GM21381 (cell line): ENCODE measurements around the gene SUFU.
"Not testable (repeated sequence)": the region's sequence is repeated elsewhere in the genome, so short reads cannot be mapped to it uniquely, and the experiment has no call there.

Experiments used
- ATAC-seq: cut with Tn5 transposase; IDR thresholded peaks from one replicate; pipeline ENCODE4 v1.9.1; 2021; ENCODE audit warnings: mild to moderate bottlenecking, moderate library complexity; ENCODE audit not compliant: unreplicated experiment

SUFU gene

GRCh38 chr10:102503264-102504178, at the start of gene SUFU:
Gene SUFU (plus strand): TSS chr10:102503972. CDS start chr10:102504153, 181 bp downstream.
- peak; percentile 55 for ATAC-seq

- not testable (repeated sequence) for ATAC-seq
Observed at GRCh38 chr10:102454662-102455487, 48.9 kb upstream of the SUFU start.

GRCh38 chr10:102455893-102456471, 47.8 kb upstream of the SUFU start:
- no peak for ATAC-seq

GRCh38 chr10:102457591-102458150, 46.1 kb upstream of the SUFU start:
- ATAC-seq = no peak

- no peak for ATAC-seq
Observed at GRCh38 chr10:102458656-102459055, 45.1 kb upstream of the SUFU start.

GRCh38 chr10:102460836-102461186, 43.0 kb upstream of the SUFU start:
- peak; percentile 37 for ATAC-seq

GRCh38 chr10:102461187-102462054, 42.4 kb upstream of the SUFU start:
- ATAC-seq = peak; percentile 89

- no peak for ATAC-seq
Observed at GRCh38 chr10:102462512-102463054, 41.2 kb upstream of the SUFU start.

- ATAC-seq = no peak
Observed at GRCh38 chr10:102463983-102464382, 39.8 kb upstream of the SUFU start.

- no peak for ATAC-seq
Observed at GRCh38 chr10:102465466-102465865, 38.3 kb upstream of the SUFU start.

GRCh38 chr10:102467318-102467717, 36.5 kb upstream of the SUFU start:
- no peak for ATAC-seq

GRCh38 chr10:102467971-102468438, 35.8 kb upstream of the SUFU start:
- no peak for ATAC-seq

GRCh38 chr10:102468683-102469082, 35.1 kb upstream of the SUFU start:
- no peak for ATAC-seq

- ATAC-seq = no peak
Observed at GRCh38 chr10:102470579-102471546, 32.9 kb upstream of the SUFU start.

- ATAC-seq = no peak
Observed at GRCh38 chr10:102473445-102474331, 30.1 kb upstream of the SUFU start.

- ATAC-seq = no peak
Observed at GRCh38 chr10:102475451-102476040, 28.2 kb upstream of the SUFU start.

GRCh38 chr10:102476466-102477141, 27.2 kb upstream of the SUFU start:
- ATAC-seq = no peak
